K562 (cell line): ENCODE data around the gene CAMK1D.

Source experiments
- EP300 ChIP-seq: IDR thresholded peaks from 2 replicates; pipeline ENCODE4 v1.6.1; 2012; ENCODE audit warnings: low read length, improper control_type of control experiment
- SIN3A ChIP-seq, 2 experiments: fragments of 150-350 bp in 1 of 2; IDR thresholded peaks; 2 replicates each; pipeline ENCODE4 v1.6.1; 2011 to 2016; ENCODE audit warnings: borderline replicate concordance in 2 of 2, low read depth in 2 of 2, low read length in 2 of 2, mild to moderate bottlenecking in 2 of 2, moderate library complexity in 2 of 2; ENCODE audit not compliant: control insufficient read depth in 1 of 2
- TF ChIP-seq, protein P1 (sequence below), 3 experiments: IDR thresholded peaks in 2 of 3; conservative IDR thresholded peaks in 1 of 3; 2 replicates each; pipeline ENCODE4 v1.5.1; 2011 to 2012; ENCODE audit warnings: low read length in 3 of 3, mild to moderate bottlenecking in 3 of 3, control low read depth in 2 of 3, improper control_type of control experiment in 1 of 3, inconsistent platforms in 1 of 3, low read depth in 1 of 3, mixed read lengths in 1 of 3, moderate library complexity in 1 of 3; ENCODE audit not compliant: insufficient read depth in 2 of 3
- TF ChIP-seq, protein P2 (sequence below): fragments of 250-450 bp; sonication (Bioruptor Pico); IDR thresholded peaks from 2 replicates; pipeline ENCODE4 v1.4.0; 2020; ENCODE audit warnings: mild to moderate bottlenecking, moderate library complexity, borderline replicate concordance

DNA sequence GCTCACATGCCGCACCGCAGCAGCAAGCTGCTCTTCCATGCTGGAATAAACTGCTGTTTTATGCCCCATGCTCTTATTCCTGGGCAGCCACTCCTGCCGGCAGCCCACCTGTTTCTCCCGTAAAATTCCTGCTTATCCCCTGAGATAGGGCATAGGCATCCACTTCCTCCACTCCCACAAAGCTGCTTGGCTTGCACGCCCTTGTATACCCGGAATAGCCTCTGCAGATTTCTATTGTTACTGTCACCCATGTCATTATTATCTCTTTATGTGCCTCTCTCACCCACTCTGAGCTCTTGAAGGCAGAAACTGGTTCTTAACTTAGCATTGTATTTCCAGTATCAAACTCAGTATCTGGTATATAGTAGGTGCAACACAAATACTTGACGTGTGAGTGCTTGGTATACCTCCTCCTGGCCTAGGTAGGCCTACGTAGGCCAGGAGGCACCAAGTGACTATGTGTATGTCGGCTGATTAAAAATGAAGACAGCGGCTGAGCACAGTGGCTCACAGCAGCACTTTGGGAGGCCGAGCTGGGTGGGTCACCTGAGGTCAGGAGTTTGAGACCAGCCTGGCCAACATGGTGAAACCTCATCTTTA lies 458.8 kb downstream of the CAMK1D start:
- no peak for TF ChIP-seq EP300
- TF ChIP-seq, protein P1, sequence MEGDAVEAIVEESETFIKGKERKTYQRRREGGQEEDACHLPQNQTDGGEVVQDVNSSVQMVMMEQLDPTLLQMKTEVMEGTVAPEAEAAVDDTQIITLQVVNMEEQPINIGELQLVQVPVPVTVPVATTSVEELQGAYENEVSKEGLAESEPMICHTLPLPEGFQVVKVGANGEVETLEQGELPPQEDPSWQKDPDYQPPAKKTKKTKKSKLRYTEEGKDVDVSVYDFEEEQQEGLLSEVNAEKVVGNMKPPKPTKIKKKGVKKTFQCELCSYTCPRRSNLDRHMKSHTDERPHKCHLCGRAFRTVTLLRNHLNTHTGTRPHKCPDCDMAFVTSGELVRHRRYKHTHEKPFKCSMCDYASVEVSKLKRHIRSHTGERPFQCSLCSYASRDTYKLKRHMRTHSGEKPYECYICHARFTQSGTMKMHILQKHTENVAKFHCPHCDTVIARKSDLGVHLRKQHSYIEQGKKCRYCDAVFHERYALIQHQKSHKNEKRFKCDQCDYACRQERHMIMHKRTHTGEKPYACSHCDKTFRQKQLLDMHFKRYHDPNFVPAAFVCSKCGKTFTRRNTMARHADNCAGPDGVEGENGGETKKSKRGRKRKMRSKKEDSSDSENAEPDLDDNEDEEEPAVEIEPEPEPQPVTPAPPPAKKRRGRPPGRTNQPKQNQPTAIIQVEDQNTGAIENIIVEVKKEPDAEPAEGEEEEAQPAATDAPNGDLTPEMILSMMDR (IDR thresholded peaks at IDR 0.05 in 2 of 3, conservative IDR thresholded peaks at IDR 0.05 in 1 of 3; ENCODE audit: insufficient read depth in 2 of 3, low read depth in 1 of 3, low read length in 3 of 3): no peak
- TF ChIP-seq, protein P2, sequence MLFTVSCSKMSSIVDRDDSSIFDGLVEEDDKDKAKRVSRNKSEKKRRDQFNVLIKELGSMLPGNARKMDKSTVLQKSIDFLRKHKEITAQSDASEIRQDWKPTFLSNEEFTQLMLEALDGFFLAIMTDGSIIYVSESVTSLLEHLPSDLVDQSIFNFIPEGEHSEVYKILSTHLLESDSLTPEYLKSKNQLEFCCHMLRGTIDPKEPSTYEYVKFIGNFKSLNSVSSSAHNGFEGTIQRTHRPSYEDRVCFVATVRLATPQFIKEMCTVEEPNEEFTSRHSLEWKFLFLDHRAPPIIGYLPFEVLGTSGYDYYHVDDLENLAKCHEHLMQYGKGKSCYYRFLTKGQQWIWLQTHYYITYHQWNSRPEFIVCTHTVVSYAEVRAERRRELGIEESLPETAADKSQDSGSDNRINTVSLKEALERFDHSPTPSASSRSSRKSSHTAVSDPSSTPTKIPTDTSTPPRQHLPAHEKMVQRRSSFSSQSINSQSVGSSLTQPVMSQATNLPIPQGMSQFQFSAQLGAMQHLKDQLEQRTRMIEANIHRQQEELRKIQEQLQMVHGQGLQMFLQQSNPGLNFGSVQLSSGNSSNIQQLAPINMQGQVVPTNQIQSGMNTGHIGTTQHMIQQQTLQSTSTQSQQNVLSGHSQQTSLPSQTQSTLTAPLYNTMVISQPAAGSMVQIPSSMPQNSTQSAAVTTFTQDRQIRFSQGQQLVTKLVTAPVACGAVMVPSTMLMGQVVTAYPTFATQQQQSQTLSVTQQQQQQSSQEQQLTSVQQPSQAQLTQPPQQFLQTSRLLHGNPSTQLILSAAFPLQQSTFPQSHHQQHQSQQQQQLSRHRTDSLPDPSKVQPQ (CRISPR knock-in tag): no peak
- no peak for TF ChIP-seq SIN3A (IDR thresholded peaks at IDR 0.05; ENCODE audit: borderline replicate concordance in 2 of 2, control insufficient read depth in 1 of 2, low read depth in 2 of 2, low read length in 2 of 2)
